GM18873 (cell line): ENCODE results near the gene TBRG4.

ENCODE experiments used
- ATAC-seq: cut with Tn5 transposase; IDR thresholded peaks from one replicate; pipeline ENCODE4 v1.9.1; 2021; ENCODE audit warnings: mild to moderate bottlenecking, moderate library complexity, moderate number of reproducible peaks; ENCODE audit not compliant: unreplicated experiment, low FRiP score

Gene TBRG4

GRCh38 chr7:45146531-45147379, 35.3 kb upstream of the TBRG4 start:
- ATAC-seq: no peak

- ATAC-seq: no peak
Observed at GRCh38 chr7:45145881-45146280, 34.4 kb upstream of the TBRG4 start.

GRCh38 chr7:45143616-45144015, 32.1 kb upstream of the TBRG4 start:
- ATAC-seq: no peak

DNA sequence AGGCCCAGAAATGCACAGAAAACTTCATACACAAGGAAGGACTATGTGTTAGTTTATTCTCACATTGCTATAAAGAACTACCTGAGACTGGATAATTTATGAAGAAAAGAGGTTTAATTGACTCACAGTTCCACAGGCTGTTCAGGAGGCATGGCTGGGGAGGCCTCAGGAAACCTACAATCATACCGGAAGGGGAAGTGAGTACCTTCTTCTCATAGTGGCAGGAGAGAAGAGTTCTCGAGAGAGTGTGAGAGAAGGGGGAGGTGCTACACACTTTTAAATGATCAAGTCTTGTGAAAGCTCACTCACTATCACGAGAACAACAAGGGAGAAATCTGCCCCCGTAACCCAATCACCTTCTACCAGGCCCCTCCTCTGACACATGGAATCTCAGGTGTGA, 29.3 kb upstream of the TBRG4 start:
- no peak for ATAC-seq

DNA sequence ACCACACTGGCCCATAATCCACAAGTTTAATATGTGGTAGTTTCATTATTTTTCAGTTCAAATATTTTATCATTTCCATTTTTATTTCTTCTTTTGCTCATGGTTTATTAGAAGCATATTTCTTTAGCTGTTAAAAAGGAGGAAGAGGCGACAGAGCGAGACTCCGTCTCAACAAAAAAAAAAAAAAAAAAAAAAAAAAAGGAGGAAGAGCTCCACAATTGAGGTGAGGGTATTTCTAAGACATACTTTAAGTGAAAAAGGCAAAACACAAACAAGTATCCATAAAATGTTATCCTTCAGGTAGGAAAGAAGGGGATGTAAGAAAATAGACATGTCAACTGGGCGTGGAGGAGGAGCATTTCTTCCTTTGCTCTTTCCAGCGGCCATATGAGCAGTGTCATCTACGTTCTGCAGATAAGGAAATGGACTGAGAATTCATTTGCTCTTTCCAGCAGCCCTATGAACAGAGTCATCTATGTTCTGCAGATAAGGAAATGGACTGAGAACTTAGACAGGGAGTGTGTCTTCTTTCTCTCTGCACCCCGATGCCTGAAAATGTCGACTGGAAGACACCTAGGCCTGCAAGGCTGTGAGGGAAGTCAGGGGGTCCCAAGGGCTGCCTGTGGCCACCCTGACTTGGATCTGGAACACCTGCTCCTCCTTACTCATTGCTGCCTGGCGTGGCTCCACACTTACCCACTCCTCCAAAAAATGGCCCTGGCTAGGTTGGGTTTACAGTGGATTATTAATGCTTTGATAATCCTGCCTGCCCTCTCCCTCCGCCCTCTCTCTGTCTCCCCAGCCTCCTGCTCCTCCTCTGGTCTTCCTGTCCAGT, 27.2 kb upstream of the TBRG4 start:
- no peak for ATAC-seq

- ATAC-seq: no peak
Observed at GRCh38 chr7:45136106-45137060, 24.9 kb upstream of the TBRG4 start.

- ATAC-seq: no peak
Observed at GRCh38 chr7:45133877-45134276, 22.4 kb upstream of the TBRG4 start.

- no peak for ATAC-seq
Observed at GRCh38 chr7:45133352-45133751, 21.9 kb upstream of the TBRG4 start.

GRCh38 chr7:45132708-45133320, 21.3 kb upstream of the TBRG4 start:
- ATAC-seq: no peak

DNA sequence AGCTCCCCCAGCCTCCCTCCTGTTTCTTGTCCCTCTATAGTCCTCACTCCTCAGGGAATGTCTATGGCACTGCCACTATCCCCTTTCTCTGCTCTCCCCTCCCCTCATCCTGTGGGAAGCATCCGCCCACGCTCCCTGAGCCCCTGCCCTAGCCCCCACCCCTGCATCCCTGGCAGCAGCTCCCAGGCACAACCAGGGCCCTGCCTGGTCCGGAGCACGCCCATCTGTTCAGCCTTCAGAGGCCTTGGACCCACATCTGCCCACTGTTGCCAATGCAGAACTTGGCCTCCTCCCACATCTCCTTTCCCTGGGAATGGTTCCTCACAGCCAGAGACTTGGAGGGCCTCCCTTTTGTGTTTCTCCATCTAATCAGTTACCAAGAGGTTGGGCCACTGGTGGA, 20.4 kb upstream of the TBRG4 start:
- no peak for ATAC-seq

GRCh38 chr7:45130910-45131309, 19.4 kb upstream of the TBRG4 start:
- no peak for ATAC-seq

DNA sequence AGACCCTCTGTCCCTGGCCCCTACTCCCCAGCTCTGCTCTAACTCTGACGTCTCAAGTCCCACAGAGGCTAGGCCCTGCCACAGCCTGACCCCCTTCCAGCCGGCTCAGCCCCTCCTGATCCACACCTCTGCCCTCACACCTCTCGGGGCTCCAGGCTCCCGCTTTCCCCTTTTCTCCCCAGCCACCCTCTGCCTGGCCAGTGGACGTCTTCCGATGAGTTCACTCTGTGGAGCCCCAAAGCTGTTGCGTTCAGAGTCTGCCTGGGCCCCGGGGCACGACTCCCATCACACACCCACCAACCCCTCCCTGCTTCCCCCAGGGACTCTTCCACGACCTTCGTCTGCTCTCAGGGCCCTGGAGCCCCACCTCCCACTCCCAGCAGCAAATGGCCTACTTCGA, 18.4 kb upstream of the TBRG4 start:
- no peak for ATAC-seq

GRCh38 chr7:45129181-45129800, 17.8 kb upstream of the TBRG4 start:
- no peak for ATAC-seq

- no peak for ATAC-seq
Observed at GRCh38 chr7:45126920-45127319, 15.4 kb upstream of the TBRG4 start.

DNA sequence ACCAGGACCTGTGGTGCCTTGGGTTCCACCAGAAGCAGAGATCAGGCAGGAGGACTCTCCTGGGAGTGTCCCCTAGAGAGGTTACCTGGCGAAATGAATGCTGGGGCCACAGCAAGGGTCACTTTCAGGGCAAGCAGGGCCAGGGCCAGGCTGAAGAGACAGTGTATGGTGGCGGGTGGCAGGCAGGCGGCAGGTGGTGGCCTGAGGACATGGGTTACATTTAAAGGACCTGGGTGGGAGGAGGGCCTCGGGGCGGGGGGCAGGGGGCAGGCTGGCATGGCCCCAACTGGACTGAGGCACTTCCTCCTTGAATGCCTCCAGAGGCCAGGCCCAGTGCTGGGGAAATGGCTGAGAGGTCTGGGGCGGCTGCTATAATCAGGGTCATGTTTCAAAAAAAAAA, 14.7 kb upstream of the TBRG4 start:
- ATAC-seq: no peak

DNA sequence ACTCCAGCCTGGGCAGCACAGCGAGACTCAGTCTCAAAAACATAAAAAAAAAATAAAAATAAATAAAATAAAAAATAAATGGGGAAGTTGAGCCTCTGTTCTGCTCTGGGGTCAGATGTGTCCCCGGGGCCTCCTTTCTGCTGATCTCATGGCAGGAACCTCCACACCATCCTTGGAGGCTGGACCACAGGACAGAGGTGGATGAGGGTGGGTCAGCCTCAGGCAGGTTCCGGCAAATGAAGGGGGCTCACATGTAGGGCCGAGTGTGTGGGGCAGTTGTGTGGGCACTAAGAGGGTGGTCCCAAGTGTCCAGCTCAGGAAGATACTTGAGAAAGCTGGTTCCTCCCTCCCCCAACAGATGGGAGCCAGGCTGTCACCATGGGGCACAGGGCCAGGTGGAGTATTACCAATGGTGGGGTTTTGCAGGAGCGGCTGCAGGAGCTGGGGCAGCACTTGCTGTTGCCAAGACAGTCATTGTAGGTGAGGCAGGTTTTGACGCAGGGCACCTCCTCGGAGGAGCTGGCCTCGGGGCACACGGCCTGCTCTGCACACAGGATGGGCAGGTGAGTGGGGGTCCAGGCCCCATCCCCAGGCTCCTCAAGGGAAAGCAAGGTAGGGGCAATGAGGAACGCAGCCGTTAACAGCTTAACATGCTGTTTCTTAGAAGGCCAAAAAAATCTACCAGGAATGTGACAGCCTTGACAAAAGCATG, 13.9 kb upstream of the TBRG4 start:
- ATAC-seq: no peak

- ATAC-seq: no peak
Observed at GRCh38 chr7:45123913-45124710, 12.6 kb upstream of the TBRG4 start.
